HUES48 (cell line): ENCODE data around the gene KANTR.
A peak's percentile ranks its signal among the peaks of the same experiment; 100 is the strongest.

Experiments used
- H3K27ac ChIP-seq: one replicate; pipeline ENCODE4 v1.7.0; 2013; ENCODE audit warnings: low read depth, low read length, inconsistent platforms
- H3K27me3 ChIP-seq: 2 replicates; pipeline ENCODE4 v1.6.1; 2013; ENCODE audit warnings: mild to moderate bottlenecking, low read length; ENCODE audit not compliant: control insufficient read depth, insufficient read depth
- H3K36me3 ChIP-seq: 2 replicates; pipeline ENCODE4 v1.6.1; 2013; ENCODE audit warnings: low read length; ENCODE audit not compliant: control insufficient read depth, insufficient read depth
- H3K4me1 ChIP-seq: 2 replicates; pipeline ENCODE4 v1.6.1; 2013; ENCODE audit warnings: mild to moderate bottlenecking, low read length; ENCODE audit not compliant: control insufficient read depth, insufficient read depth
- H3K4me3 ChIP-seq: 2 replicates; pipeline ENCODE4 v1.5.1; 2013; ENCODE audit warnings: mild to moderate bottlenecking, low read depth, low read length
- H3K9ac ChIP-seq: 2 replicates; pipeline ENCODE4 v1.6.1; 2013; ENCODE audit warnings: mild to moderate bottlenecking, low read depth, low read length, moderate library complexity
- H3K9me3 ChIP-seq: 2 replicates; pipeline ENCODE4 v1.6.1; 2013; ENCODE audit warnings: low read length; ENCODE audit not compliant: control insufficient read depth, insufficient read depth

Gene KANTR

GRCh38 chrX:53071604-53072417 is 22.1 kb upstream of the KANTR start:
- peaks cover 14% of the 10 kb centered on the region for H3K9me3 ChIP-seq
- no peaks in the 10 kb centered on the region for H3K36me3 ChIP-seq
- no peaks in the 10 kb centered on the region for H3K27me3 ChIP-seq
- H3K9ac ChIP-seq: no peak overlapping the region
- peak overlapping the region; percentile 59 for H3K4me3 ChIP-seq
- H3K27ac ChIP-seq: no peak overlapping the region
- H3K4me1 ChIP-seq: no peaks in the 10 kb centered on the region

DNA sequence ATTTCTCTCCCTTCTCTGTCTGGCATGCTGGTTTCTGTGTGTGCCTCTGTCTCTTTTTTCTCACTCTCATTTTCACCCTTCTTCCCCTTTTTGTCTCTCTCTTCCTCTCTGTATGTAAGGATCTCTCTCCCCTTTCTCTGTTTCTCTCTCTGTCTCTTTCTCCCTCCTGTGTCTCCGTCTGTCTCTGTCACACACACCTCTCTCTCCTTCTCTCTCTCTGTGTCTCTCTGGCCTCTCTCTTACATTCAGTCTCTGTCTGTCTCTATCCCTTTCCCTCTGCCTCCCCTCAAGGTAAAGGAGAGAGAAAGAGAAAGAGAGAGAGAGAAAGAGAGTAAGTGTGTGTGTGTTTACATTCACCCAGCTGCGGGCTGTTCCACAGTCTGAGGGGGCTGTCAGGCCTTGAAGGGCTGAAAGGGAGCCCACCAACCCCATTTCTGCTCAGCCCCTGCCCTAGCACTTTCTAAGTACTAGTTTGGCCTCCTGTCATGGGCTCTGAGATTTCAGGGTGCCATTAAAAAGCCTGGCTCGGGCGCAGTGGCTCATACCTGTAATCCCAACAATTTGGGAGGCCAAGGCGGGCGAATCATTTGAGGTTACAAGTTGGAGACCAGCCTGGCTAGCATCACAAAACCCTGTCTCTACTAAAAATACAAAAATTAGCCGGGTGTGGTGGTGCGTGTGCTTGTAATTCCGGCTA is 21.4 kb upstream of the KANTR start:
- Histone ChIP-seq H3K4me1 (no peaks in the 10 kb centered on the region), H3K27ac (no peak overlapping the region), H3K4me3 (no peak overlapping the region), H3K9ac (no peak overlapping the region), H3K27me3 (no peaks in the 10 kb centered on the region), H3K36me3 (no peaks in the 10 kb centered on the region), H3K9me3 (peaks cover 12% of the 10 kb centered on the region)

GRCh38 chrX:53073115-53073586 is 20.8 kb upstream of the KANTR start:
- H3K27me3 ChIP-seq: no peaks in the 10 kb centered on the region
- no peak overlapping the region for H3K9ac ChIP-seq
- H3K27ac ChIP-seq: no peak overlapping the region
- H3K9me3 ChIP-seq: peaks cover 12% of the 10 kb centered on the region
- no peak overlapping the region for H3K4me3 ChIP-seq
- no peaks in the 10 kb centered on the region for H3K4me1 ChIP-seq
- H3K36me3 ChIP-seq: no peaks in the 10 kb centered on the region

DNA sequence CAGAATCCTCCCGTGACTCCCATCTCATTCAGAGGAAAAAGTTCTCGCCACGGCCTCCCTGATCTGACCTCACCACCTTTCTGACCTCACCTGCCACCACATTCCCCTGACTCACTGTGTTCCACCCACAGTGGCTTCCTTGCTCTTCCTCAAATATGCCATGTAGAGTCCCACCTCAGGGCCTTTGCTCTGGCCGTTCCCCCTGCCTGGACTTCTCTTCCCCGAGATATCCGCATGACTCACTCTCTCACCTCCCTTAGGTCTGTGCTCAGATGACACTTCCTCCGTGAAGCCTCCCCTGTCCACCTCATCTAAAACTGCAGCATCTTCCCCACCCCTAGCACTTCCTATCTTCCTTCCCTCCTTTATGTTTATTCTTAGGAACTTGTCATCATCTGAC is 18.9 kb upstream of the KANTR start:
- no peak overlapping the region for H3K27ac ChIP-seq
- H3K4me1 ChIP-seq: no peaks in the 10 kb centered on the region
- H3K4me3 ChIP-seq: no peak overlapping the region
- no peaks in the 10 kb centered on the region for H3K27me3 ChIP-seq
- H3K9ac ChIP-seq: no peak overlapping the region
- no peaks in the 10 kb centered on the region for H3K36me3 ChIP-seq
- peaks cover 14% of the 10 kb centered on the region for H3K9me3 ChIP-seq

GRCh38 chrX:53076671-53077070 is 17.3 kb upstream of the KANTR start:
- H3K4me1 ChIP-seq: peaks cover 5% of the 10 kb centered on the region
- H3K36me3 ChIP-seq: no peaks in the 10 kb centered on the region
- H3K9me3 ChIP-seq: peaks cover 13% of the 10 kb centered on the region

DNA sequence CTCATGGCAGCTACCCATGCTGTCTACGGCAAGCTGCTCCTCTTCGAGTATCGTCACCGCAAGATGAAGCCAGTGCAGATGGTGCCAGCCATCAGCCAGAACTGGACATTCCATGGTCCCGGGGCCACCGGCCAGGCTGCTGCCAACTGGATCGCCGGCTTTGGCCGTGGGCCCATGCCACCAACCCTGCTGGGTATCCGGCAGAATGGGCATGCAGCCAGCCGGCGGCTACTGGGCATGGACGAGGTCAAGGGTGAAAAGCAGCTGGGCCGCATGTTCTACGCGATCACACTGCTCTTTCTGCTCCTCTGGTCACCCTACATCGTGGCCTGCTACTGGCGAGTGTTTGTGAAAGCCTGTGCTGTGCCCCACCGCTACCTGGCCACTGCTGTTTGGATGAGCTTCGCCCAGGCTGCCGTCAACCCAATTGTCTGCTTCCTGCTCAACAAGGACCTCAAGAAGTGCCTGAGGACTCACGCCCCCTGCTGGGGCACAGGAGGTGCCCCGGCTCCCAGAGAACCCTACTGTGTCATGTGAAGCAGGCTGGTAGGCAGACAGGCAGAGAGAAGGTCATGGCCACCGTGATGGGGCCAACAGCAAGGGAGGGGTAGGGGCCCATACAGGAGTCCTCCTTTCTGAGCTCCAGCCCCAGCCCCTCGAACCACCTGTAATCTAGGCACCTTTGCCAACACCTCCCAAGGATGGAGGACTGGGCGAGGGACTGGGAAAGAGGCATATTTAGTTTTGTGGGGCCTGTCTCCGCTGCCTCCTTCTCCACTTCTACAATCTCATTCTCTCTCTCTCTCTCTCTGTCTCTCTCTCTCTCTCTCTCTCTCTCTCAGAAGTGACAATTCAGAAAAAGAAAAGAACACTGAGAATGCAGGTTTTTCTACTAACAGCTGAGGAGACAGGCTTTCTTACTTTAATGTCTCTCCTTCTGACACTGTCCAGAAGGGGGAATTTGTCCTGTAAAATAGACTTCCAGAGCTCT is 16.4 kb upstream of the KANTR start:
- Histone ChIP-seq H3K4me3 (no peak overlapping the region), H3K27me3 (no peaks in the 10 kb centered on the region), H3K27ac (no peak overlapping the region), H3K36me3 (no peaks in the 10 kb centered on the region), H3K9ac (no peak overlapping the region), H3K4me1 (peaks cover 5% of the 10 kb centered on the region), H3K9me3 (peaks cover 15% of the 10 kb centered on the region)

More at GRCh38 chrX:53076671-53077070, 17.3 kb upstream of the KANTR start:
- Histone ChIP-seq H3K9ac (no peak overlapping the region), H3K4me3 (no peak overlapping the region), H3K27ac (no peak overlapping the region), H3K27me3 (no peaks in the 10 kb centered on the region)

DNA sequence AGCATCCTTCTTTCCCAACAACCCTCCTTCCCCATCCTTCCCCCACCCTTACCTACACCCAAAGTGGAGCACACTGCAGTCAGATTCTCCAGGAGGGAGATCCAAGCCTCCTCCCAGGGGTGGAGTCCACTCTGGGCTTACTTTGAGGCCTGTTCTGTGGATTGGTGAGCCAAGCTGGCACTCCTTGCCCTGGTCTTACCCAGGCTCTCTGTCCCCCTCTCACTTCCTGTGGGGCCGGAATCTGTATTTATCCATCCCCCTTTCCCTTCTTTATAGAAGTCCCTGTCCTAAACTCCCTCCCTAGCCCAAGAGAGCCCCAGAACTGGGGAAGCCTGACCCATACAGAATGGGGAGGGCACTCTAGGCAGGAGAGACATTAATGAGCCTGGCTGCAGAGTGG is 15.0 kb upstream of the KANTR start:
- H3K9ac ChIP-seq: no peak overlapping the region
- H3K27ac ChIP-seq: no peak overlapping the region

GRCh38 chrX:53080628-53081580 is 13.0 kb upstream of the KANTR start:
- Histone ChIP-seq H3K27ac (peak overlapping the region; percentile 66), H3K4me3 (peak overlapping the region; percentile 43), H3K9ac (no peak overlapping the region)

More for the DNA sequence above, 15.0 kb upstream of the KANTR start:
- Histone ChIP-seq H3K27me3 (no peaks in the 10 kb centered on the region), H3K4me1 (peaks cover 5% of the 10 kb centered on the region), H3K4me3 (no peak overlapping the region), H3K36me3 (peaks cover 2% of the 10 kb centered on the region), H3K9me3 (peaks cover 16% of the 10 kb centered on the region)

GRCh38 chrX:53081925-53082772 is 11.8 kb upstream of the KANTR start, which contains the start of gene TSPYL2:
Gene TSPYL2, plus strand, starts transcription at chrX:53082367. Its CDS starts 132 bp downstream, at chrX:53082499.
- peaks cover 30% of the 10 kb centered on the region for H3K36me3 ChIP-seq
- H3K9me3 ChIP-seq: peaks cover 26% of the 10 kb centered on the region
- peak within 1 kb of the TSS; percentile 69; the same call in 1 of the 2 replicates for H3K9ac ChIP-seq
- peaks cover 5% of the 10 kb centered on the region for H3K4me1 ChIP-seq
- H3K27ac ChIP-seq: peak within 1 kb of the TSS; percentile 87
- H3K4me3 ChIP-seq: peak within 1 kb of the TSS; percentile 76
- no peaks in the 10 kb centered on the region for H3K27me3 ChIP-seq

More at GRCh38 chrX:53080628-53081580, 13.0 kb upstream of the KANTR start:
- Histone ChIP-seq H3K27me3 (no peaks in the 10 kb centered on the region), H3K36me3 (peaks cover 20% of the 10 kb centered on the region), H3K4me1 (peaks cover 5% of the 10 kb centered on the region), H3K9me3 (peaks cover 28% of the 10 kb centered on the region)
